Osteocyte (in vitro differentiated cells): ENCODE data around the gene SPEG. TPM values are rescaled to one million over a fixed set of nuclear protein-coding genes. Genes with fewer than 3 reads are reported as not detected.

ENCODE experiments used
- DNase-seq: peaks from one replicate; pipeline ENCODE4 v3.0.0; 2021; ENCODE audit warnings: mixed read lengths; ENCODE audit not compliant: unreplicated experiment; ENCODE audit errors: extremely low spot score
- H3K27ac Mint-ChIP-seq: one replicate; pipeline ENCODE4 v1.8.0; 2021; ENCODE audit warnings: mild to moderate bottlenecking, mixed read lengths; ENCODE audit not compliant: unreplicated experiment
- H3K27me3 Mint-ChIP-seq: one replicate; pipeline ENCODE4 v1.8.0; 2021; ENCODE audit warnings: mixed read lengths; ENCODE audit not compliant: unreplicated experiment
- H3K36me3 Mint-ChIP-seq: one replicate; pipeline ENCODE4 v1.8.0; 2021; ENCODE audit warnings: mixed read lengths; ENCODE audit not compliant: unreplicated experiment
- H3K4me1 Mint-ChIP-seq: one replicate; pipeline ENCODE4 v1.8.0; 2021; ENCODE audit warnings: mixed read lengths; ENCODE audit not compliant: unreplicated experiment
- H3K4me3 Mint-ChIP-seq: one replicate; pipeline ENCODE4 v1.8.0; 2021; ENCODE audit warnings: mild to moderate bottlenecking, moderate library complexity, mixed read lengths; ENCODE audit not compliant: unreplicated experiment
- H3K9me3 Mint-ChIP-seq: one replicate; pipeline ENCODE4 v1.8.0; 2021; ENCODE audit warnings: mixed read lengths; ENCODE audit not compliant: unreplicated experiment
- CTCF ChIP-seq: fragments of 200-600 bp; sonication (generic); IDR thresholded peaks from 2 replicates; pipeline ENCODE4 v1.5.0; 2021; ENCODE audit warnings: antibody characterized with exemption, mild to moderate bottlenecking, moderate library complexity
- total RNA-seq: library from RNA; stranded (reverse); gene quantifications from 2 replicates; pipeline ENCODE4 v1.2.1, GENCODE V29; 2021

The SPEG gene
- total RNA-seq, 1 donor from 2014 or later = 30.3 TPM

GRCh38 chr2:219523031-219523671 is 88.5 kb downstream of the SPEG start:
- no peak overlapping the region for H3K27ac Mint-ChIP-seq
- peaks cover 22% of the 10 kb centered on the region for H3K27me3 Mint-ChIP-seq
- H3K4me1 Mint-ChIP-seq = peaks cover 15% of the 10 kb centered on the region
- no peaks in the 10 kb centered on the region for H3K36me3 Mint-ChIP-seq
- no peak overlapping the region for H3K4me3 Mint-ChIP-seq
- no peaks in the 10 kb centered on the region for H3K9me3 Mint-ChIP-seq
- no peak for TF ChIP-seq CTCF
- no peak for DNase-seq

GRCh38 chr2:219524817-219525216 is 90.2 kb downstream of the SPEG start:
- Mint-ChIP-seq H3K4me1 (peaks cover 15% of the 10 kb centered on the region), H3K27me3 (peaks cover 34% of the 10 kb centered on the region), H3K27ac (no peak overlapping the region)

GRCh38 chr2:219525533-219526232 is 91.0 kb downstream of the SPEG start:
- H3K27me3 Mint-ChIP-seq = peaks cover 40% of the 10 kb centered on the region
- H3K27ac Mint-ChIP-seq = no peak overlapping the region
- H3K4me1 Mint-ChIP-seq = peaks cover 20% of the 10 kb centered on the region
- no peak for TF ChIP-seq CTCF
- no peaks in the 10 kb centered on the region for H3K9me3 Mint-ChIP-seq
- H3K36me3 Mint-ChIP-seq = no peaks in the 10 kb centered on the region
- H3K4me3 Mint-ChIP-seq = no peak overlapping the region
- DNase-seq = no peak

More at GRCh38 chr2:219524817-219525216, 90.2 kb downstream of the SPEG start:
- no peak for DNase-seq
- Mint-ChIP-seq H3K4me3 (no peak overlapping the region), H3K36me3 (no peaks in the 10 kb centered on the region), H3K9me3 (no peaks in the 10 kb centered on the region)
- no peak for TF ChIP-seq CTCF

GRCh38 chr2:219526320-219527075 is 91.9 kb downstream of the SPEG start:
- TF ChIP-seq CTCF = no peak
- Mint-ChIP-seq H3K4me3 (no peak overlapping the region), H3K27me3 (peaks cover 40% of the 10 kb centered on the region), H3K36me3 (no peaks in the 10 kb centered on the region), H3K9me3 (no peaks in the 10 kb centered on the region), H3K27ac (no peak overlapping the region), H3K4me1 (peaks cover 14% of the 10 kb centered on the region)
- no peak for DNase-seq

- Mint-ChIP-seq H3K9me3 (no peaks in the 10 kb centered on the region), H3K4me1 (peaks cover 9% of the 10 kb centered on the region), H3K36me3 (no peaks in the 10 kb centered on the region), H3K4me3 (no peak overlapping the region), H3K27me3 (peaks cover 43% of the 10 kb centered on the region), H3K27ac (no peak overlapping the region)
- no peak for DNase-seq
- TF ChIP-seq CTCF = no peak
Observed at GRCh38 chr2:219527076-219527394, 92.4 kb downstream of the SPEG start.
